GM18526 (cell line): ENCODE measurements around the gene DDX27.
A peak's percentile ranks its signal among the peaks of the same experiment; 100 is the strongest.

Experiments
- POLR2A ChIP-seq: IDR thresholded peaks from 3 replicates; pipeline ENCODE4 v1.6.1; 2011; ENCODE audit not compliant: insufficient read length; ENCODE audit errors: extremely low read depth

The DDX27 gene

GRCh38 chr20:49261173-49261572, 42.0 kb downstream of the DDX27 start:
- TF ChIP-seq POLR2A, result no peak

DNA sequence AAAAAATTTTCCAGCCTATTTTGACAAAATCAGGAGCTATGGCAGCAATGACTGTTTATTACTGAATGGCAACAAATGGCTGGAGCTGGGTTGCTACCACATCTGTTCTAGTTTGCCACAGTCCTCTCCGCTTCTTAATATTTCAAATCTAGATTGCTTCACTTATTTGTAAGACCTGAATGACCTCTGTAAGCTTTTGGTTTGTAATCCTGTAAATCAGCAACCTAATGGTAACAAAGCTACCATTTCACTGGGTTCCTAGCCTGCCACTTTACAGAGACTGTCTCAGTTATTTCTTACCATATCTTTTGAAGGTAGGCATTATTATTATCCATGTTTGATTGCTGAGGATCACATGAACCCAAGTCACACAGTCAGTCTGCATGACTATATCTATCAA, 43.2 kb downstream of the DDX27 start:
- TF ChIP-seq POLR2A, result no peak

DNA sequence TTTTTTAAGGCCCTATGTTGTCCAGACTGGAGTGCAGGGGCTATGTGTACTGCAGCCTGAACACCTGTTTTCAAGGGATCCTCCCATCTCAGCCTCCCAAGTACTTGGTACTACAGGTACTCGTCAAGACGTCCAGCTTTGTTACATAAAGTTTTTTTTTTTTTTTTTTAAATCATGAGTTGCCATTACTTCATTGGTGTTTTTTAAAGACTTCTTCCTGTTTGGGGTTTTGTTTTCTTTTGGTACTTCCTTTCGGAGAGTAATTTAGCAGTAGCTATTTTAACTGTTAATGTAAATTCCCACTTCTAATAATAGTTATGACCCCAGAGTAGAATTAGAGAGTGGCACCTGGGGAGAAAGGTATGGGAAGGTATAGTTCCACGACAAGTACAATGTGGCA, 48.1 kb downstream of the DDX27 start:
- no peak for TF ChIP-seq POLR2A

DNA sequence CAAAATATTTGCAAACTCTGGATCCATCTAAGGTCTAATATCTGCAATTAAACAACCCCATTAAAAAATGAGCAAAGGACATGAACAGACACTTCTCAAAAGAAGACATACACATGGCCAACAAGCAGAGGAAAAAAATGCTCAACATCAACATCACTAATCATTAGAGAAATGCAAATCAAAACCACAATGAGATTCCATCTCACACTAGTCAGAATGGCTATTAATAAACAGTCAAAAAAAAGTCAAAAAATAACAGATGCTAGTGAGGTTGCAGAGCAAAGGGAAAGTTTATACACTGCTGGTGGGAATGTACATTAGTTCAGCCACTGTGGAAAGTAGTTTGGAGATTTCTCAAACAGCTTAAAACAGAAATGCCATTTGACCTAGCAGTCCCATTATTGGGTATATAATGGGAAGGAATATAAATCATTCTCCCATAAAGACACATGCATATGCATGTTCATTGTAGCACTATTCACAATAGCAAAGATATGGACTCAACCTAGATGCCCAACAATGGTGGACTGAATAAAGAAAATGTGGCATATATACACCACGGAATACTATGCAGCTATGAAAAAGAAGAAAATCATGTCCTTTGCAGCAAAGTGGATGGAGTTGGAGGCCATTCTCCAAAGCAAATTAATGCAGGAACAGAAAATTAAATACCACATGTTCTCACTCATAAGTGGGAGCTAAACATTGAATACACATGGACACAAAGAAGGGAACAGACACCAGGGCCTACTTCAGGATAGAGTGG, 49.6 kb downstream of the DDX27 start:
- no peak for TF ChIP-seq POLR2A

- TF ChIP-seq POLR2A, result no peak
Measured at GRCh38 chr20:49270177-49270576, 51.0 kb downstream of the DDX27 start.

DNA sequence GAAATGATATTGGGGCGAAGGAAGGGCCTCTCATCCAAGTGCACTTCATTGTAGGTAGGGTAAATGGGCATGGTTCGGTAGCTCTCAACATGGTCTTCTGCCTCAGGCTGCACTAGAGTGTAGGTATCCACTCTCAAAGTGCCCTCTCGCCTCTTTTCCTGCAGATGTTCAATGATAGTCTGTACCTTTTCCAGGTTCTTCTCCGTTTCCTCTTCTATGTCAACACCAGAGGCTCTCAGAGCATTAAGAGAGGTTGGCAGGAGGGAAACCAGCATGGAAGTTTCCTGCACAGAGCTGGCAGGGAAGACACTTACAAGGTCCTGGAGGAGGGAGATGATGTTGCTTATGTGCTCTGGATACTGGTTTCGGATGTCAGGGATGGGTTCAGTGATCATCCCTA, 51.5 kb downstream of the DDX27 start:
- no peak for TF ChIP-seq POLR2A

DNA sequence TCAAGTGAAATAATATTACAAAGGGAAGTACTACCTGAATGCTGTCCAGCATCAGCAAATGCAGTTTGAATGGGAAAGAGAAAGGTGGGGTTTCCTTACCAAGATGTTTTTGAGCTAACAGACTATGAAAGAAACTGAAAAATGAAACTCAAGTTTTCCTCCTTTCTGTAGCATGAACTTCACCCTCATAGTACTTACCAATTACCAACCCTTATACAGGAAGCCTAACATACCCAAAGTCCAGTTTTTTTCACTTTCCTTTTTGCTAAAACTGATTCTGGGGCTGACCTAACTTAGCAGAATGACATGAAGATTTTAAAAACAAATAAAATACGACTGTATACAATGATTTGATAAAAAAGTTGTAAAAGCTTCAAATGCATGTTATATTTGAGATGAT, 53.4 kb downstream of the DDX27 start:
- no peak for TF ChIP-seq POLR2A

DNA sequence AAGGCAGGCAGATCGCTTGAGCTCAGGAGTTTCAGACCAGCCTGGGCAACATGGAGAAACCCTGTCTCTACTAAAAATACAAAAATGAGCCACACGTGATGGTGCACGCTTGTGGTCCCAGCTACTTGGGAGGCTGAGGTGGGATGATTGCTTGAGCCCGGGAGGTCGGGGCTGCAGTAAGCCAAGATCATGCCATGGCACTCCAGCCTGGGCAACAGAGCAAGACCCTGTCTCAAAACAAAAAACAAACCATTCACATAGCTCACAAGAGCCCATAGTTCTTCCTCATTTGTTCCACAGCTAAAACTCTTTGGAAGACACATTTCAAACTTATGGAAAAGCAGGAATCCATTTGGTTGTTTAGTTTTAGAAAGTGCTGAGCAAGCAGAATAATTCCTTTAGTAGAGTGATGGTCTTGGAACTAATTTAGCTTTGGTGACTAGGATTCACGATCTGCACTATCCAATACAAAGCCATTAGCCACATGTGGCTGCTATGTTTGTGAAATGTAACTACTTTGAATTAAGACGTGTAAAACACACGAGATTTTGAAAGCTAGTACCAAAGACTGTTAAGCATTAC, 54.6 kb downstream of the DDX27 start:
- no peak for TF ChIP-seq POLR2A

GRCh38 chr20:49275216-49275615, 56.0 kb downstream of the DDX27 start:
- TF ChIP-seq POLR2A, result no peak

DNA sequence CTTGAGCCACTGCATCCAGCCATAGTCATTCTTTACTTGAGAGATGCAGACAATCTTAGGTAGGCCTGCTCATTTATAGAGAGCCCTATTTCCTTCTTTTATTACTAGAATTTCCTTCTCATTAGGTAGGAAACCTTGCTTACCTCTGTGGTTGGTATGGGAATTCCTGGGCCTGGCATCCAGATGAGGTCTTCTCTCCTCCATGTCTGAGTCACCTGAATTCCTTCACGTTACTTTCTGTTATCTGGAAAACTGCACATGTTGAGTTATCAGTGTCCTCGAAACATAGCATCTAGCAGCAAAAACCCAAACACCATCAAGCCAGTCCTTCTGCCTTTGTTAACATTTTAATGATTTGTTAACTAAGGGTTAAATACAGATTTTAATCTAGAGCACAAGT, 56.4 kb downstream of the DDX27 start:
- TF ChIP-seq POLR2A, result no peak

- peak; percentile 30 for TF ChIP-seq POLR2A
Measured at GRCh38 chr20:49276161-49276960, 57.1 kb downstream of the DDX27 start.

DNA sequence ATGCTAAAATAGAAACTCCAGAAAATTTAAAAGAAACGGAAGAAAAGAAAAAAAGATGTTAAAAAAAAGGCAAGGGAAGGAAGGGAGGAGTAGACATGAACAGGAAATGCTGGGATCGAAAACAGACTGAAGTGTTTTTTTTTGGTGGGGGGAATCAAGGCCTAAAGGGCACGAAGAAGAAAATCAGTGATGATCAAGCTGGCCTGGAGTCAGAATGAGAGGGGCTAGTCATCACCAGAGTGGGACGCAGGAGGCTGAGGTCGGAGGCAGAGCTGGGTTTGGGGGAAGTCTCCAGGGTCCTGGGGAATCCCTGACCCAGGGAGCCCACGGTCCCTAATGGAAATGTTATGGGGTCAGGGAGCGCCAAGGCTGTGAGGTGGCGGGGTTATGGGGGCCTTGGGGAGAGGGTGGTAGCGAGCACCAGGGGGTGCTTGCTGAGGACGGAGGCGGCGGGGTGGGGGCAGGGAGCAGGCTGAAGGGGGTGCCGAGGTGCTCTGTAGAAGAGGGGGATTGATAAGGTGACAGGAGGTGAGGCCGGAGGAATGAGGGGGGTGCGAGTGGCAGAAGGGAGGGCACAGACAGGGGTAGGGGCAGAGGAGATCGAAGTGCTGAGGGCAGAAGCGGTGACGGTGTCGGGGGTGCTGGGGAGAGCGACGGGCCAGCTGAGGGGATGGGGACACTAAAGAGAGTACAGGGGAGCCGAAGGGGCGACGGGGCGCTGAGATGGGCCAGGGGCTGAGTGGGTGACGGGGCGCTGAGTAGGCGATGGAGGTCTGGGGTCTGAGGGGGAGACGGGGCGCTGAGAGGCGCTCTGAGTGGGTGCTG, 58.0 kb downstream of the DDX27 start:
- no peak for TF ChIP-seq POLR2A

- peak; percentile 80 for TF ChIP-seq POLR2A
Measured at GRCh38 chr20:49277786-49278035, 58.5 kb downstream of the DDX27 start.

GRCh38 chr20:49278036-49278817, 59.0 kb downstream of the DDX27 start, which contains the start of gene ZNFX1:
Gene ZNFX1, minus strand, starts transcription at chr20:49278057. Its CDS starts 2,218 bp downstream, at chr20:49275839.
- TF ChIP-seq POLR2A, result peak; percentile 100
